NAMALWA (cell line): ENCODE measurements around the gene SSX2B.
"Not testable (repeated sequence)": the region's sequence is repeated elsewhere in the genome, so short reads cannot be mapped to it uniquely, and the experiment has no call there.

Experiments used
- DNase-seq: peaks from one replicate; pipeline ENCODE4 v3.0.0-alpha.2; 2015; ENCODE audit warnings: low spot score

SSX2B gene, protein sequence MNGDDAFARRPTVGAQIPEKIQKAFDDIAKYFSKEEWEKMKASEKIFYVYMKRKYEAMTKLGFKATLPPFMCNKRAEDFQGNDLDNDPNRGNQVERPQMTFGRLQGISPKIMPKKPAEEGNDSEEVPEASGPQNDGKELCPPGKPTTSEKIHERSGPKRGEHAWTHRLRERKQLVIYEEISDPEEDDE

DNA sequence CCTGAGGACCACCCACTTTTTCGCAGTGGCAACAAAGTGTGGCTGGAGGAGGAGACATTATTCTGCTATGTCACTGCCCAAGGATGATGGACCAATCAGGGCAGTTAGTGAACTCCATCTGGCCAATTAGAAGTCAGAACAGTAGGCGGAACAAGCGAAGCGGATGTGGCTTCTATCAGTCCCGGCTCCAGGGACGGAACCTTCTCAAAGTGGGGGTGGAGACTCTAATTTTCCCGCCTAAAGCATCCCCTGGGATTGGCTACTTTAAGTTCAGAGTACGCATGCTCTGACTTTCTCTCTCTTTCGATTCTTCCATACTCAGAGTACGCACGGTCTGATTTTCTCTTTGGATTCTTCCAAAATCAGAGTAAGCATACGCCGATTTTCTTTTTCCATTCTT lies at the start of gene SSX2B:
Gene SSX2B, plus strand, starts transcription at position 301 of the 400 bp plus-strand sequence. CDS start 1,429 bp downstream, outside the sequence.
- not testable (repeated sequence) for DNase-seq

DNA sequence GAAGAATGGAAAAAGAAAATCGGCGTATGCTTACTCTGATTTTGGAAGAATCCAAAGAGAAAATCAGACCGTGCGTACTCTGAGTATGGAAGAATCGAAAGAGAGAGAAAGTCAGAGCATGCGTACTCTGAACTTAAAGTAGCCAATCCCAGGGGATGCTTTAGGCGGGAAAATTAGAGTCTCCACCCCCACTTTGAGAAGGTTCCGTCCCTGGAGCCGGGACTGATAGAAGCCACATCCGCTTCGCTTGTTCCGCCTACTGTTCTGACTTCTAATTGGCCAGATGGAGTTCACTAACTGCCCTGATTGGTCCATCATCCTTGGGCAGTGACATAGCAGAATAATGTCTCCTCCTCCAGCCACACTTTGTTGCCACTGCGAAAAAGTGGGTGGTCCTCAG lies 44.0 kb upstream of the SSX2B start, which contains the start of gene SSX2:
Gene SSX2, minus strand, starts transcription at position 101 of the 400 bp plus-strand sequence. CDS start 1,429 bp downstream, outside the sequence.
- DNase-seq = not testable (repeated sequence)

DNA sequence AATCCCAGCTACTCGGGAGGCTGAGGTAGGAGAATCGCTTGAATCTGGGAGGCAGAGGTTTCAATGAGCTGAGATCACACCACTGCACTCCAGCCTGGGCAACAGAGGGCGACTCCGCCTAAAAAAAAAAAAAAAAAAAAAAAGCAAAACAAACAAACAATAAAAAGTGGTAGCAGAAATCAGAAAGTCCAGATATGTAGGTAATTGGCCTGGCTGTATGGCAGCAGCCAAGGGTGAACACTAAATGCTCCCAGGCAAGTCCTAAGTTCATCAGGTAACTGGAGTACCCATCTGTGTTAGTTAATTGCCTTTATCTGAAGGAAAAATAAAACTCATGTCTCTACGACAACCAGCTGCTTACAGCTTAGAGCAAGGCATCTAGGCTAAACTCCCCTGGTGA lies 14.9 kb downstream of the SSX2B start:
- DNase-seq = not testable (repeated sequence)

DNA sequence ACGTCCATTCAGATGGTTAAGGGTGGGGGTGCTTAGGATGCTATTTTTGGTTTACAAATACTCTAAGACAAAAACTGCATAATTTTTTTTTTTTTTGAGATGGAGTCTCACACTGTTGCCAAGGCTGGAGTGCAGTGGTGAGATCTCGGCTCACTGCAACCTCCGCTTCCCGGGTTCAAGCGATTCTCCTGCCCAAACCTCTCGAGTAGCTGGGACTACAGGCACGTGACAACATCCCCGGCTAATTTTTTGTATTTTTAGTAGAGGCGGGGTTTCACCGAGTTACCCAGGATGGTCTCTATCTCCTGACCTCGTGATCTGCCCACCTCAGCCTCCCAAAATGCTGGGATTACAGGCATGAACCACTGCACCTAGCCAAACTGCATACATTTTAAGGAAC lies 22.5 kb downstream of the SSX2B start:
- DNase-seq = not testable (repeated sequence)

DNA sequence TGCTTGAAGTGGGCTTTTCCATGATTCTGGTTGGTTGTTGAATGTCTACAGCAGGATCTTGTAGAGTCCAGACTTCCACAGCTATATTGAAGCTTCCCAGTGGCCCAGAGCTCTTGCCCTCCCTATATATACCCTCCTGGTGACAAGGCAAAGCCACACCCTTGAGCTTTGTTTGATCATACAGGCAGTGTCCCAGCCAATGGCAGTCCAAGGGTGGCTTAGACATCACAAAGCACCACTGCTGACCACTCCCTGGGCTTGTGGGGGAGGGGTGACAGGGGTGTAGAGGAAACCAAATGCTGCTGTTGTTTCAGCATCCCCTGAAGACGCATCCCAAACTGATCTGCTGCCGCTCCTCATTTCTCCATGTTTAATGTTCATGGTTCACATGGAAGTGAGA lies 46.3 kb downstream of the SSX2B start, which contains the start of gene SPANXN5:
Gene SPANXN5, minus strand, starts transcription at position 101 of the 400 bp plus-strand sequence. Its CDS starts 79 bp downstream, at position 22.
- not testable (repeated sequence) for DNase-seq

DNA sequence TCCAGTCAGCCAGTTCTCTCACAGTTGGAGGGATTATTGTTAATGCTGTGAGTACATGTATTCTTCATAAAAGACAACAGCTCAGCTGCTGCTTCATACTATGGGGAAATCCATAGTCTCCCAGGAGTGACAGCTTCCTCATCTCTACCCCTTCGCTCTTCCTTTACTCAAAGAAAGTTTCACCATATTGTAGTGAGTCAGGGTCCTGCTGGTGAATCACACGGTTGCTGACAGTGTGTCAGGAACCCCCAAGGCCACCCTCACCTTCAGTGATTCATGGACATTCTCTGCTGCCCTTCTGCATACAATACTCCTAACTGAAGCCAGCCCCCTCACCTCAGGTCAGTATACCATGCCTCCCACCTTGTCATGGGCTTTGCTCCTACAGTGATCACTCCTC lies 53.8 kb downstream of the SSX2B start:
- not testable (repeated sequence) for DNase-seq
